ENCODE data around the gene CEP104.

DNA sequence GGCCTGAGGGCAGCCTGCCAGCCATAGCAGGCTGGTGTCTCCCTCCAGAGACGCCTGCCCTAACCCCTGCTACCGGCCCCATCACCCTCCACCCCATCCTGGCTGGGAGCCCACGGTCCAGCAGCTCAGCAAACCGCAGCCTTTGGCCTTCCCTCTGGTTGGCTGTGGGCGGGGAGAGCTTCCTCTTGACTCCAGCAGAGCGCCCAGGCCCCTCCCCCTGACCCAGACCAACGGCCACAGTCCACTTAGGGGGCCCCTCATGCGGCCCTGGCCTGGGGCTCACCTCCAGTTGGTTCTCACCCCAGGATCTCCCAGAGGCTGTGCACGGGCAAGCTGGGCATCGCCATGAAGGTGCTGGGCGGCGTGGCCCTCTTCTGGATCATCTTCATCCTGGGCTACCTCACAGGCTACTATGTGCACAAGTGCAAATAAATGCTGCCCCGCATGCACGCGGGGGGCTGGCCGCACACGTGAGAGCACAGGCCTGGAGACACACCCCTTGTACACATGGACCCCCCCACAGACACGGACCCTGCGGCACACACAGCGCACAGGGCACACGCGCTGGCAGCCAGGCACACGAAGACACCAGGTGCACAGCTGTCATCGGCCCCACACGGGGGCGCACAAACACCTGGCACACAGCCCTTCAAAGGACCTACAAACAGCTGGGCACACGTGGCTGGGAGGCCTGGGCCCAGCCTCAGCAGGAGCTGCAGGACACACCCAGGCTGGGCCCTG lies 81.4 kb downstream of the CEP104 start:
- peak; percentile 61 for TF ChIP-seq CTCF (IDR thresholded peaks at IDR 0.05)
- no peak for TF ChIP-seq EZH2 (IDR thresholded peaks at IDR 0.05; ENCODE audit: borderline replicate concordance, insufficient read depth, low read depth, low read length, poor library complexity, severe bottlenecking)
